Activated CD4-positive, CD25-positive, alpha-beta regulatory T cell (primary cell): ENCODE data around the gene SLC6A3.

Experiments
- DNase-seq, 4 experiments: peaks; one replicate each; lab custom pipeline; 2025; lab: John Stamatoyannopoulos, UW

SLC6A3 gene

DNA sequence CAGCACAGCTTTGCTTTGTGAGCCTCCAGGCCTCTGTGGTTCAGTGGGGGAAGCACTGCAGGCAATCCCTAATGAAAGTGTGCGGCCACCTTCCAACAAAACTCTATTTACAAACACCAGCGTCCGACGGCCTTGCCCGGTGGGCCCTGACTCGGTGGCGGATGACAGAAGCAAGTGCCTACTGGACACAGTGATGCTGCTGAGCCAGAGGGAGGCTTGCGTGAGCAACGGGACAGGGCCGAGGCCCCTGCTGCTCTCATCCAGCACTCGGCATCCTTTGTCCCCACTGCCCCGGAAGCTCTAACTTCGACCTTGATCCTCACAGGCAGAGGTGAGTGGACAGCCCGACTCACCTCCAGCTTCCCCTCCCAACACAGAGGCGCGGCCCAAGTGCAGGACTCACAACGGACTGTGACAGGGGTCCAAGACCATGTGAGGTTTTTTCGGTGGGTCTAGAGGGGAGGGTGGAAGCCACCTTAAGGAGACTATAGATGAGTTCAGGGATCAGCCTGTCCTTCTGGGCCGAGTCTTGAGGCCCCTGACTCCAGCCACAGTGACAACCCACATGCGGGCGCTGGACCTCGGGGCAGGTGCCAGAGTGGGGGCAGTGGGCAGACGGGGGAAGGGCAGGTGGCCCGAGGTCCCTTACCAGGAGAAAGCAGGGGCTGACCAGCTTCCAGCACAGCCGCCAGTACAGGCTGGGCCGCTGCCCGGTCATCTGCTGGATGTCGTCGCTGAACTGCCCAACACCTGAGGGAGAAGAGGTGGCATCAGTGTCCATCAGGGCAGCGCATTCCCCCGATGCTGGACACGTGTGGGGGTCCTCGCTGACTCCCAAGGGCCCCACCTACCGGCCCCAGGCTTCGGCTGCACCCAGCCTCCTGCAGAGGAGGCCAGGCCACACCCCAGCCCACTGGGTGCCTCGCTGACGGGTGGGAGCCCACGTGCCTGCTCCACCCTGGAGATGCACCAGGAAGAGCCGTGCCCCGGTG lies 39.4 kb downstream of the SLC6A3 start:
- no peak for DNase-seq

- no peak for DNase-seq
Measured at GRCh38 chr5:1405121-1405520, 40.1 kb downstream of the SLC6A3 start.

- no peak for DNase-seq
Measured at GRCh38 chr5:1404062-1404461, 41.2 kb downstream of the SLC6A3 start.

DNA sequence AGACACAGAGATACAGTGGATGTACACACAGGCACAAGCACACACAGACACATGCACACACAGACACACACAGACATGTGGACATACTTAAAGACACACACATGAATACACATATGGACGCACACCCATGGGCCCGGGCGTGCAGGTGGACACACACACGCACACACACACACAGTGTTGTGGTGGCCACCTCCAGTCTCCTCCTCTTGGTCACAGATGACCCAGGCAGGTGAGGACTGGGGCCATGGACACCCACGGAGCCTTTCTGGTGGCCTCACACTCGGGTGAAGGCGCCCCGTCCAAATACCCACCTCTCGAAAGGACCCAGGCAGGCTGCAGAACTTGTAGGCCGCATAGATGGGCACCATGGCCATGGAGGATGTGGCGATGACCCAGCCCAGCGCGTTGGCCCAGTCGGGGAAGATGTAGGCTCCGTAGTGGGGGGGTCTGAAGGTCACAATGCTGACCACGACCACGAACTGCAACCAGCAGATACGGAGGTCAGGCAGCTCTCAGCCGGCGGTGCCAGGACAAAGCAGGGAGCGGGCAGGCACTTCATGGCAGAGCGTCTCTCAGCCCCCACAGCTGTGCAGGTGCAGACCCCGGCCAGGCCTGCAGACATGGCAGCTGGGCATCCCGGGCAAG lies 42.5 kb downstream of the SLC6A3 start:
- no peak for DNase-seq

DNA sequence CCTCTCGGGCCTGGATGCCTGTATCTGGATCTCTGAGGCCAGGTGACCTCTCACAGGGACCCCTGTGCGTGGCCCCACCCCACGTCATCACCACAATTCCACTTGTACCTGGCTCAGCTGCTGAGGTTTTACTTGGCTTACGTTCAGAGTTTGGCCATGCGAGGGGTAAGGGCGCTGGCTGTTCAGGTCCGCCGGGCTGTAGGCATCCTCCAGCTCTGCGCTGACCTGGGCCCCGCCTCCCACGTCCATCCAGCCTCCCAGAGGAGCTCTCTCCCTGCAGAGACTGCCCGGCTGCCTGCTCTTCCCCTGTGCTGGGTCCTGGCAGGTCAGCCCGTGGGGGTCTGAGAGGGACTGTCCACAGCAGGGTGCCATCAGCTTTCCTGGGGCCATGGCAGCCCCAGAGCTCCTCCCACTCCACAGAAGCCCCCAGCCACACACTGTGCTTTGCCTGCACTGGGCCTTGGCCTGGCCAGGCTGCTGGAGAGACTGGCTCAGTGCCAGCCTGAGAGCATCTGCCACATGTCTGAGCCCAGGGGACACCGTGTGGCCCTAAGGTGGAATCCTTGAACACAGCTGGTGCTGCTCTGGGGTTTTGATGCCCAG lies 43.6 kb downstream of the SLC6A3 start:
- DNase-seq = no peak

DNA sequence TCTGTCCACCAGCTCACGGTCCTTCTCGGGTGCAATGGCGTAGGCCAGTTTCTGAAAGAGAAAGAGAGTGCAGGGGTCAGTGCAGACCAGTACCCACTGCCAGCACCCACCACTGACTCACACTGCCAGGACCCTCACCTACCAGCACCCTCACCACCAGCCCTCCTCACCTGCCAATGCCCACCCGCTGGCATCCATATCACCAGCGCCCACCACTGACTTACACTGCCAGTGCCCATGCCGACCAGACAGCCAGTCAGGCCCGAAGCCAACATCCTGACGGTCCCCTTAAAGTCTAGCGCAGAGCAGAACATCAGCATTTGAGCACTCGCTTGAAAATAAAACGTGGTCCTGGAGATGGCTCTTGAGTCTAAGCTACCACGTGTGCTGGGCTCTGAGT lies 44.3 kb downstream of the SLC6A3 start:
- no peak for DNase-seq

DNA sequence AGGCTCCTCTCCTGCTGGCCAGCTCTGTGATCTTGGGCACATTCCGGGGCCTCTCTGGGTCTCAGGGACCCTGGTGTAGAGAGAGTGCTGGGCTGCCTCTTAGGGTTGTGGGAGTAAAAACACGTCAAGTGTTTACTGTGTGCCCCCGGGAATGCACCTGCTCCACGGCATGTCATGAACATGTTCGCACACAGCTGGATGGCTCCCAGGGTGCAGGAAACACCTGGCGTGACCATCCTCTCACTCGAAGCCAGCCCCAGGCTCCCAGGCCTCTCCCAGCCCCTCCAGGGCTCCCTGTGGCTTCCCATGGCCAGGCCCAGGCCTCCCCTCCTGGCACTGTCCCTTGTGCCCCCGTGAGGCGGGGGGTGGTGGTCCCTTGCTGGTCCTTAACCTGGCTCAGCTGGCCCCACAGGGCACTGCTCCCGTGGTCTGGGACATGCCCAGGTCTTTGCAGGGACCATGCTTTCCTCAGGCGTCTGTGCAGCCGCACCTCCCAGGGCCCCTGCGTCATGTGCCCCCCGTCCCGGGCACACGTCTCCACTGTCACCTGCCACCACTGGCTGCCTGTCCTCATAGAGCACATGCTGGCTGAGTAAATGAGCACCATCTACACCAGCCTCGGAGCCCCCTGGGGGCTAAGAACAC lies 44.9 kb downstream of the SLC6A3 start:
- DNase-seq = no peak

DNA sequence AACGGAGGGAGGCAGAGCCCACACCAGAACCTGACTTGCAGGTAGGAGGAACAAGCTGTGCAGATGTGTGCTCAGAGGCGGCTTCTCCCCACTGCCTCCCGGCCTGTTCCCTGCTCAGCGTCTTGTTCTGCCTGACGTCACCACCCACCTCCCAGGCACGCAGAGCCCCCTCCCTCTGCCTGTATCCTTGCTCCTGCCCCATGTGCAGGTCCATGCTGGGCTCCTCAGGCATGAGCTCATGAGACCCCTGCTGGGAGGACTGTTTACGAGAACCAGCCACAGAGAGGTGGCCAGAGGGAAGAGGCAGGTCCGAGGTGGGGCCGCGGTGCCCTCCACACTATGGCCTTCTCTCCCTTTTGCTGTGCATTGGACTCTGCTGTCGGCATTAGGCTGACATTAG lies 45.5 kb downstream of the SLC6A3 start:
- no peak for DNase-seq

DNA sequence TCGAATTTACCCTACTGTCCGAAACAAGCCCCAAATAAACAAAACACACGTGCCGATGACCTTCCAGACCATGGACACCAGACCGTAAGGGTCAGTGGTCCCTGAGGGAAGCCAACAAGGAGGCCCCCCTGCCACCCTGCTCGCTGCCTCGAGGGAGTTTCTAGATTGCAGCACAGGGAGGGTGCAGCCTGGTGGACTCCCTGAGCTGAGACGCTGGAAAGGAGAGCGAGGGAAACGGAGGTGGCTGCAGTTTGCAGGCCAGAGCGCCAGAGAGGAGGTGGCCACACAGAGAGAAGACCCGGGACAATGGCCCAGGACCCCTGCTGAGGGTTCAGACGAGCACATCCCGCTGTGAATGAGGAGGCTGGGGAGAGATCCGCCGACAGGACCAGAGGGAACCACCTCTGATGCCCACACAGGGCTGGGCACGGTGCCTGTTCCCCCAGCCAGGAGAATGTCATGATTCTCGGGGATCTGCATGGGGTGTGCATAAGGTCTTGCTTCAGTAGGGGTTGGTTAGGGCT lies 48.9 kb downstream of the SLC6A3 start:
- DNase-seq = no peak

DNA sequence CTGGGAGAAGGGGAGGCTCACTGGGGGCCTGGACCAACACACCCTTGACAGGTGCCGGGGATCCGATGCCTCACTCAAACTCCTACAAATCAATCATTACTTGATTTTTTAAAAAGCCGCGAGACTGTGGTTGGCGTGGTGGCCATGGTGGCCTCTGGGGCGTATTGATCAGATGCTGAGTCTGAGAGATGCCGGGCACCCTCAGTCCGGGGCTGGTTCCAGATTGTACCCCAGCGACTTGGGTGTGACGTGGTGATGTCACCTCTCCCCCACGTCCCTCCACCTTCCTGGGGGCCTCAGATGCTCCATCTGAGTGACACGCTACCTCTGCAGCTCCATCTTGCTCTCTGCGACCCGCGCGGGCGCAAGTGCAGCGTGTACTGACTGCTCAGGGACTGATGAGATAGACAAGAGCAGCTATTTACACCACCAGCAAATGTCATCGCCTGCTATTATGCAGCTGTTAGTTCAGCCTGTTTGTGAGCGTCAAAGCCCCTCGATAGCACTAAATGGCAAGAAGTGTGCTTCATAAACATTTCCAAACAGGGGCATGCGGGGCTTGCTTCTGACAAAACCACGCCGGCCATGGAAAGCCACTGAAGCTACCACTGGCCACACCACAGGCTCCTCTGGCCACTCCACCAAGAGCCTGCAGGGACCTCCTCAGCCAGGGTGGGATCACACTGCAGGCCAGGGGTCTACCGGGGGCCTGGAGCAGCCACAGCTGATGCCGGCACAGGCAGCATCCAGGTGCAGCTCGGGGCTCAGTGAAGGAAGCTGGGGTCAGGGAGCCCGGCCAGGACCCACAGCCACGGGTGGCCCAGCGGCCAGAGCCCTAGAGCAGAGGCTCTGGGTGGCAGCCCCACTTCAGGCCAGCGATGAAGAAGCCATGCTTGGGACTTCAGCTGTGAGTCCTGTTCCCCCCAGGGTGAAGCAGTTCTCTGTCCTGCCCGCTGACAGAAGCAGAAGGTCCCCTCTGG lies 50.1 kb downstream of the SLC6A3 start:
- DNase-seq = no peak

- no peak for DNase-seq
Measured at GRCh38 chr5:1393571-1394501, 51.4 kb downstream of the SLC6A3 start.

DNA sequence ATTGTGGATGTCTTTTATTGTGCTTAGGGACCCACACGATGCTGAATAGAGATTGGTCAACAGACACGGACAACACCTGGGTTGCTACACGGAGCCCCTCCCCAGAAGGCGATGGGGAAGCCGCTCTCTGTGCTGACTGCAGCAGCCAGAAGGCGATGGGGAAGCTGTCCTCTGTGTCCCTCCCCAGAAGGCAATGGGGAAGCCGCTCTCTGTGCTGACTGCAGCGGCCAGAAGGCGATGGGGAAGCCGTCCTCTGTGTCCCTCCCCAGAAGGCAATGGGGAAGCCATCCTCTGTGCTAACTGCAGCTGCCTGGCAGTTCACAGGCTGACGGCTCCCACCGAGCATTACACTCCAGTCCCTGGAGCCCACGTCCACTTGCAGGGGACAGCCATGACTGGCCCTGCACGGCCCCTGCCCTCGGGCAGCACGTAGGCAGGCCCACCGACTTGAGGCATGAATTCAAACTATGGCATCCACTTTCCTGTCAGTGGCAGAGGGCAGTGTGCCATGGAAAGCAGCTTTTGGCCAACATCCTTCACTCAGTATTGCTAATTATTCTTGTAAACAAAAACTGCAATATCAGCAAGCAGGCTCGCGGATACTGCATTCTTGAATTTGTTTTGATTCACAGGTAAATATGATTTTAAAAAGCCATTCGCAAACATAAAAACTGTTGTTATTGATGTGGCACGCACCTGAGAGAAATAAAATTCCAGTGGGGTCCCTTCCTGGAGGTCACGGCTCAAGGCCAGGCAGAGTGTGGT lies 52.3 kb downstream of the SLC6A3 start:
- DNase-seq = no peak

DNA sequence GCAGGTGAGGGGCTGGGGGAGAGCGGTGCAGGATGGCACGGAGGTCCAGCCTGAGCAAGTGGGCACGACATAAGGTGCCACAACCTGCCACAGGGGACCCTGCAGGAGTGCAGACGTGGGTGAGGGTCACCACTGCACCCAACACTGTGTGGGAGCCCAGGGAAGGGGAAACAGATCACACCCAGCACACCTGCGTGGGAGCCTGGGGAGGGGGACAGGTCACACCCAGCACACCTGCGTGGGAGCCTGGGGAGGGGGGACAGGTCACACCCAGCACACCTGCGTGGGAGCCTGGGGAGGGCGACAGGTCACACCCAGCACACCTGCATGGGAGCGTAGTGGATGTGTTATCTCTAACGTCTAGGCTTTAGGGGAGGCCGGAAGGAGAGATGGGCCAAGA lies 53.0 kb downstream of the SLC6A3 start:
- DNase-seq = no peak

- DNase-seq = no peak
Measured at GRCh38 chr5:1391691-1392090, 53.5 kb downstream of the SLC6A3 start.

DNA sequence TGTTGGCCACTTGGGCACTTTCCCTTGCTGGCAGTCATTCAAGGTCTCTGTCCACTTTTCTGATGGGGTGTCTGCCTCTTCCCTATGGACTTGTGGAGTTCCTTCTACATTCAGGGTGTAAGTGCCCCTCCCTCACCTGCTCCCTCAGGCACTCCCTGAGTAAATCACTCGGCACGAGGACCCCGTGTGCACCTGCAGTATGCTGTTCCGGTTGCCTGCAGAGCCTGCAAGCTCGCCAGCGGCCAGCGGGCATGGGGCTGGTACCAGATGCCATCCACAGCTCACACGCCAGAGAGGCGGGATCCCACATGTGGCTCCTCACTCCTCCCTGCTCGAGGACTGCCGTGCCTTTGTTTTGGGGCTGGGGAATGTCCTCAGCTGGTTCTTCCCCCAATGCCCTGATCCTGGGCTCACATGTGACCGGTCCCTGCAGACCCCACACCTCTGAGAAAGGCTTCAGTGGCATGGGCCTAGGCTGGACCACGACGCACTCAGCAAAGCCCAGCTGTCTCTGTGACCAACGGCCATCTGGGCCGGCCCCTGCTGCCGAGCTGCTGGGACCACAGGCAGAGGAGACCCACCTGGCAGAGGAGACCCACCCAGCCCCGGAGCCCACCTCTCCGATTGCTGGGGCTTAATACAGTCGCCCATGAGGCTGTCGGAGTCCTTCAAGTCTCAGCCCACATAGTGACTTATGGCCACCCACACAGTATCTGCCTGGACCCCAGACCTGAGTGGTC lies 54.2 kb downstream of the SLC6A3 start:
- DNase-seq = no peak

DNA sequence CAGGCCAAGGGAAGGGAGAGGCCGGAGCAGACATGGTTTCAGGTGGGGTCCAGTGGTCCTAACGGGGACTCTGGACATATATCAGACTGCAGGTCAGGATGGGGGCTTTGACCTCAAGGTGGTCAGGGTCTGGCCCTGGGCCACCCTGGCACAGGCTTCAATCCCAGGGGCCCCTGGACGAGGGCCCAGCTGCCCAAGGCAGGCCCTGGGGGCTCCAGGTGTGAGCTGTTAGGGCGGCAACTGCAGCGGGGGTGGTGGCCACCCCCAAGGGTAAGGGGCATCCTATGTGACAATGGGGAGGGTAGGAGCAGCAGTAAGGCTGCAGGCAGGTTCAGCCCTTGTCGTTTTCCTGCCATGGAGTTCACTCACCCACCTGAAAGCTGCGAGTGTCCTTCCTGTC lies 54.9 kb downstream of the SLC6A3 start:
- DNase-seq = no peak

DNA sequence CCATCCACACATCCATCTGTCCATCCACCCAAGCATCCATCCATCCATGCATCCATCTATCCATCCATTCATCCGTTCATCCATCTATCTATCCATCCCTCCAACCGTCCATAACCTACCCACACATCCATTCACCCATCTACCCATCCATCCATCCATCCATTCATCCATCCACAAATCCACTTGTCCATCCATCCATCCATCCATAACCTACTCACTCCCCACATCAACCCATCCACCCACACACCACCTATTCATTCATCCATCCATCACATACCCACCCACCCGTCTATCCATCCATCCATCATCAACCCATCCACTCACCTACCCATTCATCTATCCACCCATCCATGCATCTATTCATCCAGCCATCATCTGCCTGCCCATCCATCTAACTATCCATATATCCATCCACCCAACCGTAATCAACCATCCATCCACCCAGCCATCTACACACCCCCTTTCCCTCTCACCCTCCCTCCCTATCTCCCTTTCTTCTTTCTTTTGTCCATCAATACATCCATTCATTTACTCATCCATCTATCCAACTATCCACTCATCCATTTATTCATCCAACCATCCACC lies 56.8 kb downstream of the SLC6A3 start:
- DNase-seq = no peak

DNA sequence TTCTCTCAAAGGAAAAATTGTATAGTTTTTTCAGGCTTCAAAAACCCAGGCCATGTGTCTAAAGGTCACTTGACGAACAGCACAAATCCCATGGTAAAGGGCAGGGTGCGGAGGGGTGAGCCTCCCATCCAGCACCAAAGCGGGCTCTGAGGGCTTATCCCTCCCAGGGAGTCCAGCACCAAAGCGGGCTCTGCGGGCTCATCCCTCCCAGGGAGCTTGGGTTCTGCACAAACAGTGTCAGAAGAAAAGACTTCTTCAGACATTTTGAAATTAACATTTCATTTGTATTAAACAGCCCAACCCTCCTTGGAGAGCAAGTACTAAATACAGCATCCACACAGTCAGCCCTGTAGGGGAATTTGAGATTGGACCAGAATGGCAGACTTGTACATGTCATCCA lies 57.4 kb downstream of the SLC6A3 start:
- no peak for DNase-seq
